GM12878 (cell line): ENCODE results near the gene PKN3. TPM values are rescaled to one million over a fixed set of nuclear protein-coding genes. Genes with fewer than 3 reads are reported as not detected.
A peak's percentile ranks its signal among the peaks of the same experiment; 100 is the strongest.

ENCODE experiments used
- BACH1 ChIP-seq: fragments of 450-650 bp; IDR thresholded peaks from 2 replicates; pipeline ENCODE4 v1.6.1; 2017; ENCODE audit warnings: mild to moderate bottlenecking, borderline replicate concordance
- DPF2 ChIP-seq: fragments of 450-650 bp; IDR thresholded peaks from 2 replicates; pipeline ENCODE4 v1.6.1; 2017; ENCODE audit warnings: mild to moderate bottlenecking
- EGR1 ChIP-seq, 2 experiments: IDR thresholded peaks; 1 replicate in 1 of 2; 2 replicates in 1 of 2; pipeline ENCODE4 v1.6.1; 2011 to 2012; ENCODE audit warnings: low read depth in 2 of 2, low read length in 2 of 2, borderline replicate concordance in 1 of 2, mild to moderate bottlenecking in 1 of 2, moderate library complexity in 1 of 2
- HCFC1 ChIP-seq: fragments of 150-350 bp; IDR thresholded peaks from 2 replicates; pipeline ENCODE4 v1.6.1; 2014; ENCODE audit warnings: low read length
- MLLT1 ChIP-seq: fragments of 450-650 bp; IDR thresholded peaks from 2 replicates; pipeline ENCODE4 v1.6.1; 2016; ENCODE audit warnings: mild to moderate bottlenecking
- MXI1 ChIP-seq: fragments of 150-350 bp; IDR thresholded peaks from 2 replicates; pipeline ENCODE4 v1.6.1; 2011; ENCODE audit warnings: low read depth, mild to moderate bottlenecking, inconsistent platforms, low read length, improper control_type of control experiment
- MYC ChIP-seq: IDR thresholded peaks from 2 replicates; pipeline ENCODE4 v1.6.1; 2011; ENCODE audit warnings: mild to moderate bottlenecking, low read length, moderate library complexity, inconsistent platforms; ENCODE audit not compliant: insufficient read depth, insufficient replicate concordance, insufficient read length, severe bottlenecking
- NFXL1 ChIP-seq: fragments of 450-650 bp; IDR thresholded peaks from 2 replicates; pipeline ENCODE4 v1.6.1; 2017; ENCODE audit warnings: antibody characterized with exemption, mild to moderate bottlenecking, borderline replicate concordance
- POLR2AphosphoS5 ChIP-seq: IDR thresholded peaks from 2 replicates; pipeline ENCODE4 v1.6.1; 2011; ENCODE audit warnings: mild to moderate bottlenecking, low read length, inconsistent platforms
- SRF ChIP-seq, 2 experiments: IDR thresholded peaks; 2 replicates each; pipeline ENCODE4 v1.6.1; 2011; ENCODE audit warnings: low read depth in 2 of 2, low read length in 2 of 2, mild to moderate bottlenecking in 1 of 2, moderate library complexity in 1 of 2
- YY1 ChIP-seq: IDR thresholded peaks from 2 replicates; pipeline ENCODE4 v1.6.1; 2011; ENCODE audit warnings: low read depth, mild to moderate bottlenecking, low read length
- polyA plus RNA-seq, 11 experiments: library from polyadenylated mRNA; depleted of rRNA in 4 of 11; unstranded in 6 of 11; stranded (reverse) in 5 of 11; fragments of >200 nt; fragmentation: Nextera tagmentation in 4 of 11; fragmentation: Illumina TruSeq in 1 of 11; extraction: Ambion mirVana in 4 of 11; extraction: Trizol in 1 of 11; gene quantifications; 1 replicate in 1 of 11; 2 replicates in 10 of 11; pipeline versions ENCODE4 v1.2.1 to v1.2.3, GENCODE V29; 2011 to 2016; ENCODE audit warnings: inconsistent platforms in 2 of 11, missing spikeins in 2 of 11, low read depth in 1 of 11
- total RNA-seq, 4 experiments: library from RNA; depleted of rRNA in 3 of 4; stranded (reverse); fragments of >200 nt in 3 of 4; fragmentation: Illumina TruSeq in 1 of 4; extraction: Trizol in 1 of 4; gene quantifications; 2 replicates each; pipeline versions ENCODE4 v1.2.1 to v1.2.3, GENCODE V29; 2013 to 2021
- TF ChIP-seq, protein P1 (sequence below): fragments of 450-650 bp; conservative IDR thresholded peaks from 2 replicates; pipeline ENCODE4 v1.6.1; 2017; ENCODE audit warnings: mild to moderate bottlenecking, moderate library complexity
- TF ChIP-seq, protein P2 (sequence below): IDR thresholded peaks from 2 replicates; pipeline ENCODE4 v1.6.1; 2011; ENCODE audit warnings: low read depth, mild to moderate bottlenecking, low read length, moderate library complexity, borderline replicate concordance; ENCODE audit errors: extremely low read depth
- TF ChIP-seq, protein P3 (sequence below): IDR thresholded peaks from 2 replicates; pipeline ENCODE4 v1.6.1; 2011; ENCODE audit warnings: mild to moderate bottlenecking, low read depth, low read length, moderate library complexity; ENCODE audit not compliant: insufficient replicate concordance

The PKN3 gene
- total and polyA plus RNA-seq, 10 of the 15 experiments (the other 5 are each of a cell fraction or from before 2014, with no cell fraction given), result 0.35 to 11.0 (median 3.3) TPM

GRCh38 chr9:128688501-128689292, 13.6 kb upstream of the PKN3 start, which contains the start of gene SET (continued):
- TF ChIP-seq, protein P1, sequence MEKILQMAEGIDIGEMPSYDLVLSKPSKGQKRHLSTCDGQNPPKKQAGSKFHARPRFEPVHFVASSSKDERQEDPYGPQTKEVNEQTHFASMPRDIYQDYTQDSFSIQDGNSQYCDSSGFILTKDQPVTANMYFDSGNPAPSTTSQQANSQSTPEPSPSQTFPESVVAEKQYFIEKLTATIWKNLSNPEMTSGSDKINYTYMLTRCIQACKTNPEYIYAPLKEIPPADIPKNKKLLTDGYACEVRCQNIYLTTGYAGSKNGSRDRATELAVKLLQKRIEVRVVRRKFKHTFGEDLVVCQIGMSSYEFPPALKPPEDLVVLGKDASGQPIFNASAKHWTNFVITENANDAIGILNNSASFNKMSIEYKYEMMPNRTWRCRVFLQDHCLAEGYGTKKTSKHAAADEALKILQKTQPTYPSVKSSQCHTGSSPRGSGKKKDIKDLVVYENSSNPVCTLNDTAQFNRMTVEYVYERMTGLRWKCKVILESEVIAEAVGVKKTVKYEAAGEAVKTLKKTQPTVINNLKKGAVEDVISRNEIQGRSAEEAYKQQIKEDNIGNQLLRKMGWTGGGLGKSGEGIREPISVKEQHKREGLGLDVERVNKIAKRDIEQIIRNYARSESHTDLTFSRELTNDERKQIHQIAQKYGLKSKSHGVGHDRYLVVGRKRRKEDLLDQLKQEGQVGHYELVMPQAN, result peak; percentile 65
- TF ChIP-seq SRF (IDR thresholded peaks at IDR 0.05; ENCODE audit: low read depth in 2 of 2, low read length in 2 of 2), result peak in 1 of 2 experiments; percentile 5; a peak in 1 of 4 replicates
- TF ChIP-seq HCFC1, result peak; percentile 32; the same call in 1 of the 2 replicates
- TF ChIP-seq BACH1, result peak; percentile 75; the same call in 1 of the 2 replicates
- TF ChIP-seq MLLT1, result no peak; the same call in 1 of the 2 replicates
- TF ChIP-seq NFXL1, result no peak
- peak; percentile 70; the same call in 1 of the 2 replicates for TF ChIP-seq POLR2AphosphoS5
- TF ChIP-seq, protein P2, sequence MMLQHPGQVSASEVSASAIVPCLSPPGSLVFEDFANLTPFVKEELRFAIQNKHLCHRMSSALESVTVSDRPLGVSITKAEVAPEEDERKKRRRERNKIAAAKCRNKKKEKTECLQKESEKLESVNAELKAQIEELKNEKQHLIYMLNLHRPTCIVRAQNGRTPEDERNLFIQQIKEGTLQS, result peak; percentile 42; the same call in 1 of the 2 replicates
- TF ChIP-seq DPF2, result peak; percentile 78
- TF ChIP-seq, protein P3, sequence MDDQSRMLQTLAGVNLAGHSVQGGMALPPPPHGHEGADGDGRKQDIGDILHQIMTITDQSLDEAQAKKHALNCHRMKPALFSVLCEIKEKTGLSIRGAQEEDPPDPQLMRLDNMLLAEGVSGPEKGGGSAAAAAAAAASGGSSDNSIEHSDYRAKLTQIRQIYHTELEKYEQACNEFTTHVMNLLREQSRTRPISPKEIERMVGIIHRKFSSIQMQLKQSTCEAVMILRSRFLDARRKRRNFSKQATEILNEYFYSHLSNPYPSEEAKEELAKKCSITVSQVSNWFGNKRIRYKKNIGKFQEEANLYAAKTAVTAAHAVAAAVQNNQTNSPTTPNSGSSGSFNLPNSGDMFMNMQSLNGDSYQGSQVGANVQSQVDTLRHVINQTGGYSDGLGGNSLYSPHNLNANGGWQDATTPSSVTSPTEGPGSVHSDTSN, result no peak
- peak; percentile 86 for TF ChIP-seq YY1
- TF ChIP-seq MYC, result peak; percentile 42
- peak; percentile 51 for TF ChIP-seq MXI1
- TF ChIP-seq EGR1 (IDR thresholded peaks at IDR 0.05; ENCODE audit: borderline replicate concordance in 1 of 2, low read depth in 2 of 2, low read length in 2 of 2), result peak in 1 of 2 experiments; percentile 92; a peak in 2 of 3 replicates
- TF ChIP-seq, all 136 proteins: peak for 32
